HepG2 (cell line): Measurements from ENCODE around the gene BAIAP2L2. TPM values are rescaled to one million over a fixed set of nuclear protein-coding genes. Genes with fewer than 3 reads are reported as not detected.

ENCODE experiments used
- ATAC-seq: fragments of 200-7000 bp; cut with Tn5 transposase; 3 replicates; pipeline ENCODE4 v1.9.1; 2020; ENCODE audit warnings: mild to moderate bottlenecking, moderate library complexity
- BruUV-seq: library from RNA; stranded (reverse); fragments of 400-500 nt; replicated peaks from 2 replicates; lab custom pipeline; 2021; lab: Mats Ljungman, UMichigan
- CTCF ChIA-PET: fragments of 300-600 bp; formaldehyde crosslinking; extraction: SDS; loops from one replicate; lab custom pipeline; 2021; ENCODE audit warnings: low total read pairs, inconsistent platforms, low intra/inter-chr PET ratio; lab: Yijun Ruan, JAX
- POLR2A ChIA-PET: fragments of 350-600 bp; sonication (Branson Sonifier 250); formaldehyde crosslinking; loops from one replicate; lab custom pipeline; 2020; ENCODE audit warnings: antibody characterized with exemption, inconsistent platforms; lab: Yijun Ruan, JAX
- DNase-seq: peaks from one replicate; pipeline ENCODE4 v3.0.0-alpha.2; 2015; ENCODE audit warnings: low spot score
- FAIRE-seq: peaks from 3 replicates; lab custom pipeline; 2011; peaks lifted over from hg19 to GRCh38; lab: Jason Lieb, UNC
- H2AFZ ChIP-seq: one replicate; pipeline ENCODE4 v1.6.1; 2011; ENCODE audit warnings: low read length, inconsistent platforms
- H3K27ac ChIP-seq: fragments of 300-600 bp; 3 replicates; pipeline ENCODE4 v1.8.0; 2011; ENCODE audit warnings: mixed run types, mild to moderate bottlenecking, mixed read lengths, low read length, inconsistent platforms; ENCODE audit not compliant: insufficient read depth; ENCODE audit errors: extremely low read length
- H3K27me3 ChIP-seq, 2 experiments: fragments of 200-600 bp in 1 of 2; 2 replicates in 1 of 2; 3 replicates in 1 of 2; pipeline versions ENCODE4 v1.6.0 to v1.8.0; 2011; ENCODE audit warnings: low read length in 2 of 2, mild to moderate bottlenecking in 2 of 2, moderate library complexity in 2 of 2, inconsistent platforms in 1 of 2; ENCODE audit not compliant: insufficient read depth in 2 of 2, control insufficient read depth in 1 of 2
- H3K36me3 ChIP-seq, 2 experiments: fragments of 200-600 bp in 1 of 2; replicated peaks in 1 of 2; 2 replicates in 1 of 2; 3 replicates in 1 of 2; pipeline versions ENCODE4 v1.5.1 to v1.8.0; 2011; ENCODE audit warnings: low read length in 2 of 2, inconsistent platforms in 1 of 2; ENCODE audit not compliant: insufficient read depth in 2 of 2, control insufficient read depth in 1 of 2
- H3K4me1 ChIP-seq: 2 replicates; pipeline ENCODE4 v1.5.1; 2012; ENCODE audit warnings: low read length, inconsistent platforms; ENCODE audit not compliant: insufficient read depth
- H3K4me2 ChIP-seq: 2 replicates; pipeline ENCODE4 v1.6.0; 2011; ENCODE audit warnings: low read depth, low read length, inconsistent platforms
- H3K4me3 ChIP-seq, 3 experiments: fragments of 200-600 bp in 1 of 3; sonication (generic), shearing (Covaris generic) in 1 of 3; replicated peaks in 1 of 3; 2 replicates each; pipeline ENCODE4 v1.5.1; 2011 to 2016; ENCODE audit warnings: low read length in 3 of 3, inconsistent platforms in 2 of 3, low read depth in 2 of 3, mild to moderate bottlenecking in 2 of 3, control low read depth in 1 of 3, mixed read lengths in 1 of 3; ENCODE audit not compliant: insufficient read depth in 1 of 3
- H3K79me2 ChIP-seq: one replicate; pipeline ENCODE4 v1.6.1; 2011; ENCODE audit warnings: low read length, inconsistent platforms; ENCODE audit not compliant: insufficient read depth
- H3K9ac ChIP-seq: 2 replicates; pipeline ENCODE4 v1.6.0; 2011; ENCODE audit warnings: mild to moderate bottlenecking, low read depth, low read length, inconsistent platforms; ENCODE audit not compliant: insufficient read depth
- H3K9me3 ChIP-seq: 2 replicates; pipeline ENCODE4 v1.5.1; 2012; ENCODE audit warnings: mild to moderate bottlenecking, low read length
- H4K20me1 ChIP-seq: 2 replicates; pipeline ENCODE4 v1.6.0; 2011; ENCODE audit warnings: inconsistent platforms, mild to moderate bottlenecking, low read length, moderate library complexity; ENCODE audit not compliant: insufficient read depth
- AHDC1 ChIP-seq: sonication (generic); formaldehyde crosslinking; IDR thresholded peaks from 2 replicates; pipeline ENCODE4 v1.5.1; 2020; ENCODE audit warnings: mild to moderate bottlenecking, missing genetic modification reagents, borderline replicate concordance
- MATR3 ChIP-seq: sonication (generic); formaldehyde crosslinking; IDR thresholded peaks from 2 replicates; pipeline ENCODE4 v1.4.0; 2020; ENCODE audit warnings: missing genetic modification reagents
- RBM39 ChIP-seq: fragments of 200-400 bp; formaldehyde crosslinking; IDR thresholded peaks from one replicate; pipeline ENCODE4 v1.6.1; 2018; ENCODE audit warnings: antibody characterized with exemption, mild to moderate bottlenecking, low read depth, low read length; ENCODE audit not compliant: poor library complexity, severe bottlenecking
- WGBS: methylation state at CpG from one replicate; pipeline ENCODE4 v1.1.6; 2017; ENCODE audit warnings: low lambda C conversion rate; 5-methylcytosine and 5-hydroxymethylcytosine counted together
- in situ Hi-C: cut with HindIII; loops from 2 replicates; pipeline ENCODE4 v1.10.0; 2017; ENCODE audit warnings: low pct_unique_long_range_greater_than_20kb; ENCODE audit not compliant: extremely low pct_ligation_motif_present
- intact Hi-C: fragments of 100-400 bp; cut with micrococcal nuclease; formaldehyde crosslinking; loops from one replicate; pipeline ENCODE4 v1.10.0; 2022; ENCODE audit not compliant: unreplicated experiment
- polyA plus RNA-seq, 8 experiments: library from polyadenylated mRNA; depleted of rRNA in 3 of 8; stranded (reverse) in 7 of 8; unstranded in 1 of 8; fragments of >200 nt; fragmentation: Illumina TruSeq in 4 of 8; extraction: Trizol in 4 of 8; gene quantifications; 2 replicates each; pipeline versions ENCODE4 v1.2.1 to v1.2.3, GENCODE V29; 2011 to 2016; ENCODE audit warnings: low read depth in 4 of 8, missing spikeins in 1 of 8, mixed read lengths in 1 of 8; ENCODE audit not compliant: insufficient read depth in 1 of 8
- total RNA-seq, 5 experiments: library from RNA; depleted of rRNA; stranded (reverse); fragments of >200 nt; fragmentation: Illumina TruSeq; extraction: Trizol; gene quantifications; 2 replicates each; pipeline ENCODE4 v1.2.3, GENCODE V29; 2016; ENCODE audit warnings: low read depth in 1 of 5

BAIAP2L2 gene
- total and polyA plus RNA-seq, 2 of the 13 experiments (the other 11 are each of a cell fraction or from before 2014, with no cell fraction given): 4.4 to 7.5 TPM

GRCh38 chr22:38074181-38075104, 36.0 kb downstream of the BAIAP2L2 start (continued):
- TF ChIP-seq AHDC1 (CRISPR knock-in tag): no peak
- TF ChIP-seq, all 625 proteins: peak for 0

GRCh38 chr22:38073150-38074130, 37.0 kb downstream of the BAIAP2L2 start:
- Histone ChIP-seq H3K79me2 (no peaks in the 10 kb centered on the region), H3K9me3 (no peaks in the 10 kb centered on the region), H3K36me3 (peaks cover 10 to 22% of the 10 kb centered on the region in 2 experiments), H3K27me3 (no peaks in the 10 kb centered on the region), H3K4me2 (no peak overlapping the region), H2AFZ (no peak overlapping the region), H3K27ac (no peak overlapping the region), H4K20me1 (no peaks in the 10 kb centered on the region)
- WGBS: 95% methylated on average over 26 of the region's 28 CpGs
- DNase-seq (no peak), FAIRE-seq (no peak)
- CTCF ChIA-PET: no interaction called here
- TF ChIP-seq RBM39 (no peak), MATR3 (no peak)
- TF ChIP-seq, all 625 proteins: peak for 0
- H3K4me1 ChIP-seq: no peaks in the 10 kb centered on the region
- H3K9ac ChIP-seq: no peak overlapping the region
- no TSS peak for BruUV-seq
- in situ Hi-C loops: no loop called here
- no peak for ATAC-seq
- intact Hi-C loops: no loop called here
- POLR2A ChIA-PET: no interaction called here
- H3K4me3 ChIP-seq: no peak overlapping the region
